HG03571 (cell line): ENCODE results near the gene TVP23C.

ENCODE experiments used
- ATAC-seq: cut with Tn5 transposase; IDR thresholded peaks from one replicate; pipeline ENCODE4 v1.9.1; 2021; ENCODE audit not compliant: unreplicated experiment

TVP23C gene

DNA sequence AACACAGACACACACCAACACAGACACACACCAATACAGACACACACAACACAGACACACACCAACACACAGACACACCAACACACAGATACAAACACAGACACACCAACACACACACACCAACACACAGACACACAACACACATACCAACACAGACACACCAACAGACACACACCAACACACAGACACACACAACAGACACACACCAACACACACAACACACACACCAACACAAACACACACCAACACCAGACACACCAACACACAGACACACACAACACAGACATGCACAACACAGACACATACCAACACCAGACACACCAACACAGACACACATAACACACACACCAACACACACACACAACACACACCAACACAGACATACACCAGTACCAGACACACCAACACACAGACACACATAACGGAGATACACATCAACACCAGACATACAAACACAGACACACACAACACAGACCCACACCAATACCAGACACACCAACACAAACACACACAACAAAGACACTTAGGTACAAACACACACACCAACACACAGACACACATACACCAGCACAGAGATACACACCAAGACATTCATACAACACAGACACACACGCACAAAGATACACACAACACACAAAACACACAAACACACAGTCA is 98.1 kb downstream of the TVP23C start:
- no peak for ATAC-seq

DNA sequence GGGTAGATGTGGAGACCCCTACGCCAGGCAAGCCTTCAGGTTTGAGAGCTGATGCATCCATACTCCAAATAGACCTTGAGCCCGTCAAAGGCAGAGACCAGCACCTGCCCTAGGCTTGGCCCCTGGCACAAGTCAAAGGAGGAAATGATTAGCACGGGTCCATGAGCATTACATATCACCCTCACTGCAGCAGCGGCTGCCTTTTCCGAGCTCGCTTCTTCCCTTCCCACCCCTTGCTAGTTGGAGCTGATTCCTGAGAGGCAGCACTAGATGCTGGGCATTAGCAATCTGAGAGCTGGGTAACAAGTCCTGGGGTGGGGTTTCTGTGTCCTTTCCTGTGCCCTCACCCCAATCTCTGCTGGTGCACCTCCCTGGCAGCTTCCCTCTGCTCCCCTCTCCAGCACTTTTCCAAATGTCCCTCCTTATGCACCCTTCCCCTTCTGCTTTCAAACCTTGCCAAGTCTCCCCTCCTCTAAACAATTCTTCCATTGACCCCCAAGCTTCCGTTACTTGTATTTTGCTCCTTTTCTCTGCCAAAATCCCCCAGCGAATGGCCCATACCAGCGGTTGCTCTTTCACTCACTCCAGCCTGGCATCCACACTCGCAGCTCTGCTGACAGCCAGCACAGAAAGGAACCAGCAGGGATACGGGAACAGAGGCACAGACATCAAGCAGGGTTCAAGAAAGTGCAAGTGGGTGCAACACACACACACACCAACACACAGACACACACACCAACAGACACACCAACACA is 98.9 kb downstream of the TVP23C start:
- no peak for ATAC-seq

DNA sequence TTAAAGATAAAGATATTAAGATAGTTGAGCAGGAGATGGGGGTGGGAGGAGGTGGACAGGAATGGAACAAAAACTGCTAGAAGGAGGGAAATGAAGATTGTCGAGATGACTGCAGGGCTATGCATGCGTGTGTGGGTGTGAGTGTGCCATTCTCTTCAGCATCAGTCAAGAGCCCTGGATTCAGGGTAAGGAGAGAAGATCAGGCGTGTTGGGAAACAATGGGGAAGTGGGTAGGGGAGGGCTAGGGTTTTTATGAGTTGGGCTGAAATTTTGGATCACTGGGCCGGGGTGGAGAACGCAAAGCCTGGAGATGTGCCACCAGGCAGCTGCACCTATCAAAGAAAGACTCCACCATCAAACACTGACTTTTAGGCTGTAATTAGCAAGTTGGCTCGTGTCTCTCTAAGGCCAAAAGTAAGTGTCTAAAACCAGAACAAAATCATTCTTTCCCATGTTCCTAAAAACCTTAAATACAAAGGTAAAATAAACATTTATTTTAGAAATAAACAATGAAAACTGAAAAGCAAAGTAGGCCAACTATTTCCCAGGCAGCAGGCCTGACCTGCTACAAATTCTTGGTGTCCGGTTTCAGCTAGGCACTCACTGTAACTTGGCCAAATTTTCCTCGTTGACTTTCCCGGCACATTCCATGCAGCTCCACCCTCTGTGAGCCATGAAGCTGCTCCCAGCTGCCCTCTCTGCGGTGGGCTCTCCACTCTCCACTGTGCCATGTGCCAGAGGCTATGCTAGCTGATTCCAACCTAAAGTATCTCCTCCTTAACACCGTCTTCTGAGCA is 100.1 kb downstream of the TVP23C start:
- ATAC-seq, result no peak

DNA sequence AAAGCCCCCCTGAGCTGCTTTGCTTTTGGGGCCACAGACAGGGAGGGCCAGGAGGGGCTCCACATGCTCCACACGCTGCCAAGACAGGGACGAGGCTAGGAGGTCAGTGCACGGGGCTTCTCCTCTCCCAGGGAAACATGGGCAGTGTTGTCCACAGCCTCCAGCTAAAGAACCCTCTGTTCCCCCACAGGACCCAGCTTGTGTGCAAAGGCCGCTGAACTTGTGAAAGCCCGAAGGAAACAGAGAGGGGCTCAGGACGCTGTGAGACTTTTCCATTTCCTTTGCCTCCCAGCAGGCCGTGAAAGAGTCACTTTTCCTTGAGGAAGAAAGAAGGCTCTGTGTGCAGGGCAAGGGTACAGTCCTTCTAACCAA is 105.6 kb downstream of the TVP23C start:
- ATAC-seq, result no peak

DNA sequence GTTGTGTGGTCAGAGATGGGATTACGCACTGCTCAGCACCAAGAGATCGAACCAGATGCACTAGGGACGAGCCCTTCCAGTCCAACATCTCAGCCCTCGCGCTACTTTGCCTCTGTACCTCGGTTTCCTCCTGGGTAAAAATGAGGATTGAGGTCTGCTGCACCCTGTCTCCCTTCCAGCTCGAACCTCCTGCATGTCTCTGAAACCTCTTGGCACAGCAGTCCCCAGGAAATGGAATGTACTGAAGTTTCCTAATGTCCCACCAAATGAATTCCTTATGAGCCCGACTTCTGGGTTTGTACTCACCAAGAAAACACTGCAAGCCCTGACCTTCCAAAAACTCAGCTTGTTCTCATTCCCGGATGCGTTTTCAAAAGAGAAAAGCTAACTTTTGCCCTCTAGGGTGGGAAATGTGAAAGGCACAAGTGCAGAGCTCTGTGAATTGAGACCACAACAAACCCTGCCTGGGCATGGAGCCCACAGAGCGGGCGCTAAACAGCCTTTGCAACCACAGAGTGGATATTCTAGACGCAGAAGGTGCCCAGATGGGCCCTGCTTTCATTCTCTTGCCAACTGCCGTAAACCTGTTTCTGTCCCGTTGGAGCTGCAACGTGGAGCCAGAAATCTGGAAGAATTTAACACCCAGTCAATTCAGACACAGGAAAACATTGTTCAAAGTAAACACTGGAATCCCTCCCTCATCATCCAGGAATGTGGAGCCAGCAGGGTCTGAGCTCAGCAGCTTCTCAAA is 106.1 kb downstream of the TVP23C start:
- no peak for ATAC-seq

DNA sequence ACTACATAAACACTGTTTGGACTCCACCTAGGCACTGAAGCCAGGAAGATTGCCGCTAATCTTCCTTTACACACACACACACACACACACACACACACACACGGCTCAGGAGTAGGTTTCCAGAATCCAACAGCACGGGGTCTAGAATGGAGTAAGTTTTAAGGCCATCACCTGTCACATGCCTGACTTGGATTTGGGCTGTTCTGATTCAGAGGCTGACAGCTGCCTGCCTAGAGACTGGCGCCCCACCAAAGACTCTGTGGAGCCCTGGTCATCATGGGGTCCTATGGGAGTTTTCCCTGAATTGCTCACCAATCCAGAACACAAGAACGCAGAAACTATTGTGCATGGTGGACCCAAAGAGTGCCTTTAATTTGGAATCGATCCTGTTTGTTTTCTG is 106.8 kb downstream of the TVP23C start:
- no peak for ATAC-seq

DNA sequence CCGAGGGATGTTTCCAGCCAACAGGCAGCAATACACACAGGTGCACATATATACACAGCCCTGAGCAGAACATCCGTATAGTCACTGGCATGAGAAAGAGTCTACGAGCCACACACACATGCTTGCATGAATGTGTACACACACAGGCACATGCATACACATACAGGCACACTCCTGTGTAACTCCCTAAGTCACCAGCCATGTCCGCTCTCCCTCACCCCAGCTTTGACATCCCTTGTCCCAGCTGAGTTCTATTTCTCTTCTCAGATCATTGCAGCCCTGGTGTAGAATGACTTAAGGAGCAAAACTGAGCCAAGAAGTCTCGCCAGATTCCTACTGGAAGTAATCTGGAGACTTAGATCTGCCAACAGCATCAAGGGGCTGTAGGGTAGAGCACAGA is 108.9 kb downstream of the TVP23C start:
- no peak for ATAC-seq

DNA sequence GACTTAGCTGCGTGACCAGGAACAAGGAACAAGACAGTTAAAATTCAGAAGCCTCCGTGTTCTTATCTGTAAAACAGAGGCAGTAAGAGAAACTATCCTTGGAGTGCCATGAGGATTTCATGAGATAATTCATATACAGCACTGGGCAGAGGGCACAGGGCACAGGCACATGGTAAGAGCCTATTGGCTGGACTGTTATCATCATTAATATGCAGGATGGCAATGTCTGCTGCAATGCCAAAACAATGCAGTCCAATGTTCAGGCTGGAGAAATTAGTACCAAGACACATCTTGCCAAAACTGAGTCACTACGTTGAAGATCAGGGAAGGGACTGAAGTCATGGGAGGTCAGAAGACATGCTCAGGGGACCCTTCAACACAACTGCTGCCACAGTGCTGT is 109.5 kb downstream of the TVP23C start:
- ATAC-seq, result no peak

DNA sequence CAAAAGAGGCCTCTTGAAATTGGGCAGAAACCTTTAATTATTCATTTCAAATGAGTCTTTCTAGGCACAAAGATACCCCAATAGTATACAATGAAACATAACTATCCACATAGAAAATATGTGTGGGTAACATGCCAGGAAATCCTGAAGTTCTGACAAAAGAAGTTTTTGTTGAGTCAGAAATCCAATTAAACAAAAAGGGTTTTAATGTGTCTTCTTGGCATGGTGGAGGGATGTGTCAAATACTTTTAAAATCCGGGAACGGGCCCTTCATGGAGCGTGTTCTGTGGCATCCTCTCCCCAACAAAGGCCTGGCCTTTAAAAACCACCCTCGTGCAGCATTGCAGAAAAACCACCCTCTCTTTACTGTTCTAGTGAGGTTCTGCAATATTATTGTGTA is 110.0 kb downstream of the TVP23C start:
- ATAC-seq, result no peak

DNA sequence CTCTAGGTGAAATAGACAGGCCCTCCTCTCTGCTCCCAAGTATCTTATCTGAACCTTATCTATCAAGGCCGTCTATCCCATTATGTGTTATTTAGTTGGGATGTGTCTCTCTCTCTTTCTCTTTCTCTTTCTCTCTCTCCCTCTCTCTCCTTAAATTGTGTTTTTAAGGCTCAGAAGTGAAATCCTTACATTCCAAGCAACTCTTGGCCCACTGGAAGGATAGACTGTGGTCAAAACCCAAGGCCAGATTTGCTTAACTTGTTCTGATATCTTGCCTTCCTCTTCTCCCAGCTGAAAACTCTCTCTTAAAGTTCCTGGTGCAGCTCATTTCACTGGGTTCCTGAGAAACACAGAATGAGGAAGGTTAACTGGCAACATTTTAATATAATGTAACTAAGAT is 110.5 kb downstream of the TVP23C start:
- ATAC-seq, result no peak
